GM21825 (cell line): Measurements from ENCODE around the gene FRMPD1.

Experiments
- ATAC-seq: cut with Tn5 transposase; IDR thresholded peaks from one replicate; pipeline ENCODE4 v1.9.1; 2021; ENCODE audit warnings: mild to moderate bottlenecking, moderate library complexity; ENCODE audit not compliant: unreplicated experiment

FRMPD1 gene

DNA sequence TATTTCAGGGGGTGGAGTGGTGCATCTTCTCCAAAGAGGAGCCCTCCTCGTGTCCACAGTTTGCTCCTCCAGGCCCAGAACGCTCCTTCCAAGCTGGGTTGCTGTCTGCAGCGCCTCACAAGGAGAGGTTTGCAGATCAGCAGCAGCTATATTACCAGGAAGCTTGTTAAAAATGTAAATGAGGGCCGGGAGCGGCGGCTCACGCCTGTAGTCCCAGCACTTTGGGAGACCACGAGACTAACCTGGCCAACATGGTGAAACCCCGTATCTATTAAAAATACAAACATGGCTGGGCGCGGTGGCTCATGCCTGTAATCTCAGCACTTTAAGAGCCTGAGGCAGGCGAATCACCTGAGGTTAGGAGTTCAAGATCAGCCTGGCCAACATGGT lies 25.0 kb upstream of the FRMPD1 start:
- no peak for ATAC-seq

DNA sequence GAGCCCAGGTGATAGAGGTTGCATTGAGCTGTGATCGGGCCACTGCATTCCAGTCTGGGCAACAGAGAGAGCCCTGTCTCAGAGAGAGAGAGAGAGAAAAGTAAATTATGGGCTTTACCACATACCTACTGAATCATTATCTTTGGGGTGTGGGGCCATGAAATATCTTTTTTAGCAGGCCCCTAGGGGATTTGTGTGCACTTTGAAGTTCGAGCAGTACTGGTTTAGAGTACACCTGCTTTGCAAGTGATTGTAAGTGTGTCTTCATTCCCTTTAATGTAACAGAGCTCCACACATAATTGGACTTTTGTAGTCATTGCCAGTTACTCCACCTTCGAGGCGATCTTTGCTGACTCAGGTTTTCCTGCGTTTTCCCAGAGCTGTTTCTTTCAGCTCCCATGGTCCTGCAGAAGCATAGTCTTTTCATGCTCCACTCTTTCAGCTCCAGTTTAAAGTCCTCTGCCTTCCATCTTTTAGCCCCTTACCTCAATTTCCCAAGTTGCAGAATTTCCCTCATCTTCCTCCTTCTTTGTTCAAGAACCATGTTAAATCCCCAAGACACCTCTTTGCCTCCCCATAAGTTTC lies 24.0 kb upstream of the FRMPD1 start:
- ATAC-seq: no peak

DNA sequence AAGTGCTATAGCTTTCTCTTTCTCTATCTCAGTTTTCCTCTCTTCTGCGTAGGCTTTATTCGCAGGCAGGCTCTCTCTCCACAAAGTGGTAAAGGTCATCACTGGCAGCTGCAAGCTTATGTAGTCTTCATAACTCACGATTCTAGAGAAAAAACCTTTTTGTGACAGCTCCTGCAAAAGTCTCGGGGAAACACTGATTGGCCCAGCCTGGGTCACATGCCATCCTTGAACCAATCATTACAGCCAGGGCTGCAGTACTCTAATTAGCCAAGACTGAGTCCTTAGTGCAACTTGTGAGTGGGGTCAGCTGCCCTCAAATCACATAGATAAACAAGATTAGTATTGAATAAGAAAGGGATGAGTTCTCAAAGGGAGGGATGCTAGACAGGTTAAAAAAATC lies 18.3 kb upstream of the FRMPD1 start:
- no peak for ATAC-seq

DNA sequence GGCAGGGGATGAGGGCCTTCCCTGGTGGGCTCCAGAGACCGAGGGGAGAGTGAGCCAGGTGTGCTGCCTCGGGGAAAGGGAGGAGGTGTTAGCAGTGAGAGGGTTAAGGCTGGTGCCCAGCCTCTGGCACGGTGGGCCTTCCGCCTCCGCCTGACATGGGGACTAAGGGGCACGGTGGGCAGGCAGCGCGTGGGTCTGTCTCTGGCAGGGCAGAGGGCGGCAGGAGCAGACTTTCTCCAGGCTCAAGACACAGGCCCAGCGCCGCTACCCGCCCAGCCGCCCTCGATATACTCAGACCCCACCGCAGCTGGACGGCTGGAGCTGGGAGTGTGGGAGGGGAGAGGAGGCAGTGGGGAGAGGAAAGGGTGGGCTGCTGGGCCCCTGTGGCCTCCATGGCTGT lies 14.9 kb upstream of the FRMPD1 start:
- no peak for ATAC-seq

DNA sequence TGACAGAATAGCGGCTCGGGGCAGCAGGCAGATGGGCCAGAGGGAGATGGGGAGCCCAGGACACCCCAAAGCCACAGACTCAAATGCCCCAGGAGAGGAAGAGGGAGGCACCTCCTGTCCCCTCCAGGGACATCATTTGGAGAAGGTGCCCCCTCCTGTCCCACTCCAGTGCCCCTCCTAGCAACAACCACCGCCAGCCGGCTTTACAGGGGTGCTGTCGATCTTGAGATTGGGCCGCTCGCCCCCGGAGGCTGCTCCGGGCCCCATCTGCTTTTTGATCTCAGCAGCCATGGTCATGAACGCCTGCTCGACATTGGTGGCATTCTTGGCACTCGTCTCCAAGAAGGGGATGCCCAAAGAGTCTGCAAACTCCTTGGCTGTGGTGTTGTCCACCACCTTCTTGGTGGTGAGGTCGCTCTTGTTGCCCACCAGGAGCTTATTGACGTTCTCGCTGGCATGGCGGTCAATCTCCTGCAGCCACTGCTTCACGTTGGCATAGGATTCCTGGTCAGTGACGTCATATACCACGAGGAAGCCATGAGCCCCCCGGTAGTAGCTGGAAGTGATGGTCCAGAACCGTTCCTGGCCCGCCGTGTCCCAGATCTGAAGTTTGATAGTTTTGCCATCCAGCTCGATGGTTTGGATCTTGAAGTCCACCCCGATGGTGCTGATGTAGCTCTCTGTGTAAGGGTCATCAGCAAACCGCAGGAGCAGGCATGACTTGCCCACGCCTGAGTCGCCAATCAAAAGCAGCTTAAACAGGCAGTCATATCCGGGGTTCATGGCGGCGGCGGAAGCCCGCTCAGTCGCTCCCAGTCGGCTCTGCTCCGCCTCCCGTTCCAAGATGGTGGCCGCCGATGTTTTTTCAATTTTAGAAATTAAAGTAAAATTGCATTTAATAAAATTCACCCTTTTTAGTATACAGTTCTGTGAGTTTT lies 14.0 kb upstream of the FRMPD1 start:
- no peak for ATAC-seq

DNA sequence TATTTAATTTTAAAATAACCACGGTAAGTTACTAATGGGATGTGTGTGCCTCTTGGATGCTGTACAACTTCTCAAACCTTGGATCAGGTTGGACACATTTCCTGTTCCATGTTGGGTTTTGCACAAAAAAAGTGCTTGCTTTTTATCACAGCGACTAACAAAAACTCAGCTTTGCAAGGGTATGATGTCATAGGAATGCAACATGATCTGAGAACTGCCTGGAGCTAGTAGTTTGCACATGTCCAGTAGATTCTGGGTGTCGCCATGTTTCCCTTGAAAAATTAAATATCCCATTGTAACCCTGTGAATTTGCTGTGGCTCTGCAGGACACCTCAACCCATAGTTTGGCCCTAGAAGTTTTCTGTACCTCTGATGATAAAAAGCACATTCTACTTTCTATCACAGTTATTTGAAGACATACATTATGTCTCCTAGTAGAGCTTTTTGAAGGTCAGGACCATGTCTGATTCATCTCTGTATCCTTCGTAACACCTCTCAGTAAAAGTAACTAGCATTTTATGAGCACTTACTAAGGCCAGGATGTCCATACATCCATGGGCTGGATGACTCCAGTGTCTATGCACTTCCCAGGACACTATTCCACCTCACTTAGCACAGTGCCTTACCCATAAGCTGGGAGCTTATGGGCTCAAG lies 11.5 kb upstream of the FRMPD1 start:
- ATAC-seq: no peak

DNA sequence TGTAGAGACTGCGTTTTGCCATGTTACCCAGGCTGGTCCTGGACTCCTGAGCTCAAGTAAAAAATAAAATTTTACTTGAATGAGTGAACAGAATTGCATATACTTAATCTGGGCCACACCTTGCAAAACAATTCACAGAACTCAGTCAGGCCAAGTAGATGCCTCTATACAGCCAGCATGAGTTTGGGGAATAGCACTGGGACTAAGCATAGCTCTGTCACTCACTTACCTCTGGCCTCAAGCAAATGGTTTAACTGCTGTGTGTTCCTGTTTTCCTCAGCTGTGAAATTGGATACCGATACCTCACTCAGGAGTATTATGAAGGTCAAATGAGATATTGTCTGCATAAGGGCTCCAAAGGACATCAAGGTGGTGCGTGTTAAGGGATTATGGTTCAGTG lies 10.9 kb upstream of the FRMPD1 start:
- ATAC-seq: no peak

DNA sequence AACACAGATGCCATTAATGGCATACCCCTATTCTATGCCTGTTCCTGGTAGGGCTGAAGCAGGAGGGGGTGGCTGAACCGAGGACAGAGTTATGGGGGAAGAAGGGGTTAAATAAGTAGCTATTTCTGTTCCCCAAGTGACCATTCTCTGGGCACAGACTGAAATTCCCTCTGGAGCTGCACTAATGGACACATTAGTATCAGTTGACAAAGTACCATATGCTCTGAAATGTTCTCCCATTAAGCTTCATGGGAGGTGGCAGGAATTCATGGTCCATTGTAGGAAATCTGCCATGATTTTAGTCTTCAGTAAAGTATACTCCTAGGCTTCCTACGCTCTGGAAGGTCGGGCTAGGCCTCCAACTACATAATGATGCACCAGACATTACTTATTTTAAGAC lies 10.5 kb upstream of the FRMPD1 start:
- ATAC-seq: no peak

DNA sequence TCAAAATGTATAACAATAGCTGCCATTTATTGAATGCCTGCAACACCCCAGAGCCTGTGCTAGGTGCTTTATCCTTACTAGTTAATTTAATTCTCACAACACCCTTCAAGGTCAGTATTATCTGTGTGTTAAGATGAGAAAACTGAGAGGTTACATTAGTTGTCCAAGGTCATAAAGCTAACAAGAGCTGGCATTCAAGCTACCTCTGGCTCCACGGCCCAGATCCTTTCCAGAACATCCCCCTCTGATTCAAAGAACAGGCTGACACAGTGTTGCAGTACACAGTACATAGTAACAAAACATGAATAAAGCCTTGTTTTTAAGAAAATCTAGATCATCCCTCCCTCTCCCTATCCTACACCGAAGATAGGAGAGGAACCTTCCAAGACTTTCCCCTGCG lies 9.4 kb upstream of the FRMPD1 start:
- ATAC-seq: no peak

DNA sequence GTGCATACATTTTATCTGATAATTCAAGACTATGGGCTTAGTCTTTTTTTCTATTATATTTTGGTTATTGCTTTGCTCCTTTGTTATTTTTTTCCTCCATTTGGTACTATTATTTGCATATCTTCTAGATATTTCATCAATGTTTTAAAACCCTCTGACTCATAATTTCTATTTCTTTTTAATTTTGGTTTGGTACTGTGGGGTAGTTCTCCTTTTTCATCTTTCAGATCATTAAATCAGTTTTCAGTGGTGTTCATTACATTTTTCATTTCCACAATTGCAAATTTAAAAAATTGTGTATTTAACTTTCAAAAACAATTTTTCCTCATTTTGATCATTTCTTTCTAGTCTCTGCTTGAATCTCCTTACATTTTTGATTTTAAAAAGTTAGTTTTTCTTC lies 7.5 kb upstream of the FRMPD1 start:
- no peak for ATAC-seq

DNA sequence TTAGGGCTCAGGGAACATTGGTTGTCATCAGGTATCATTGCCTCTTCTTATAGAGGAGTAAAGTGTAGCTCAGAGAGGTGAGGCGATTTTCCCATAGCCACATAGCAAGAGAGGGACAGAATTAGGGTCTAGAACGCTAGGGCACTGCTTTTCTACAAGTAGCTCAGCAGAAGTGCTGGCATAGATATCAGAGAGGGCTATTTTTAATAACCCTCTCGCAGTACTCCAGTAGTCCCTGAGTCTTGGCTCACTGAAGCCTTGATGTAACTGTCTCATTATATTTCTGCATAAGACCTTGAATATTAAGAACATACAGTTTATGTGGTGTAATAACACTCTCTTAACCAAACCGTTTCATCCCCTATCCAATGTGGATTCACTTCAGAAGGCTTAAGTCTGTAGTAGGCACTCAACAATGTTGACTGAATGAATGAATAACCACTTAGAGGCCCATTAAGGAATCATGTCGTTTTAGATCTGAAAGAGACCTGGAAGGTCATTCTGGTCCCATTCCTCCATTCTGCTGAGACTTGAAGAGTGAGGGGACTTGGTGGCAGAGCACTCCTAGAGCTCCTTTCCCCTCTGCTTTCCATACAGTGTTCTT lies 4.7 kb upstream of the FRMPD1 start:
- no peak for ATAC-seq

DNA sequence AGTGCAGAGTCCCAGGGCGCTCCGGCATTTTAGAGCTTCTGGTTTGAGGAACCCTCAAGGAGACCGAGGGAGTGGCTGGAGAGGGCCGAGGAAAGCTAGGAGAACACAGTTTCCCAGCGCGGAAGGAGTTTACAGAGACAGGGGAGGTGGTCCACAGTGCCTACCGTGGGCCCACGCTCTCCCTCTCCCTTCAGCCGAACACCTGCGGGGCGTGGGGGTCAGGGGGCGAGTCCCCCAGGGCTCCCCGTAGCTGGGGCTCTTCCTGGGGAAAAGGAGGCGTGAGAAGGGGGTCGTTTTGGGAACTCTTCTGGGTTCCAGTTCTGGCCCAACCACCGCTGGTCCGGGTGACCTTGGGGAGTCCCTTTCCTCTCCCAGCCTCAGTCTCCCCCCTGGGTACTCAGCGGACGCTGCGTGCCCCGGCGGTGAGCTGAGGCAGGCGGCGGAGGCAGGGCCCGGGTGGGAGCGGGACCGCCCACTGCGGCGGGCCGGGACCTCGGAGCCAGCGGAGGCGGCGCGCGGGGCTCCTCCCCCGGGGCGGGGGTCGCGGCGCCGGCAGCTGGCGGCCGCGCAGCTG lies 368 bp upstream of the FRMPD1 start:
- ATAC-seq: no peak

DNA sequence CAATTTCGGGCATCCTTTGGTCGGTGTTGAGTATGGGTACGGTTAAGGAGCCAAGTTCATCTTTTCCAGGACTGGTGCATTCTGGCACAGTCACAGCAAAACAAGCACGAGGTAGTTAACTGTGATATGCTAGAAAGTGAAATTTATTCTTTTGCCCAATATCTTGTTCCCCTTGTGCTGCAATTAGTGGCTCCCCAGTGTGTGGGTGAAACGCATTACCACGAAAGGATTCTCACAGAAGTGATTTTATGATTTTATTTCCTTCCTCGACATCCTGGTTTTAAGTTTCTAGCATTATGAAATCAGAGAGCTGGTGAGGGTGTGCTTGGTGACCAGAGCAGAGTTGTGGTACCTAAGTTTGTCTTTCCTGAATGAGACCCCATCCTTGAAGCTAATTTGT lies 1.5 kb downstream of the FRMPD1 start:
- ATAC-seq: no peak

DNA sequence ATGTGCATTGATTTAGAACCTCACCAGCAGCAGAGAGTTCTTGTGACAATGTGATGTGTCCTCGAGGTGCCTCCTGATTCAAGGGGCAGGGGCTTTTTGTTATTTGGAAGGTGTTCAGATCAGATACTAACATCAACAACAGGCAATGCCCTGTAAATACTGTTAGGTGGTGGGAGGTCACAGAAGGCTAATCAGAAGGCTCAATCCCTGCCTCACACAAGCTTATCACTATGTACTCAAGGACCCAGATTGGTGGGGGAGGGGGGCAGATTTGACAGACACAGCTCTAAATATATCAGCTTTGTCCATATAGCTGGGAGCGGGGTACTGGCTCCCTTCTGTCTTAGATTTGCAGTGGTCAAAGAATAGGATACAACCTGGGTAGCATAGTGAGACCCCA lies 2.6 kb downstream of the FRMPD1 start:
- no peak for ATAC-seq

DNA sequence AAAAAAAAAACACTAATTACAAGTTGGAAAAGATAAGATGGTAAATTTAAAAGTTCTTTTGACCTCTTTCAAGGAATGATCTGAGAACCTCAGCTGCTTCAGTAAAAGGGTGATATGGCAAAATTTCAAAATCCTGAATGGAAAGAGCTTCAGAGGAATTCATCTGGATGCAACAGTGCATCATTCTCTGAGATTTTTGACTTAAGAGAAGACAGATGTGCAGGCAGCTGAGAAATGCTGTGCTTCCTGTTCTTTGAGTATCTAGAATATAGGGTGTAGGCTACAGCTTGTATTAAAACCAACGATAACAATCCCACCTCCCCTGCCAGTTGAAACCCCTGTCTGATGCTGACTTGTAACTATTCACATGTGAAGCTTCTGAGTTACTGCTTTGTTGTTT lies 6.2 kb downstream of the FRMPD1 start:
- no peak for ATAC-seq

DNA sequence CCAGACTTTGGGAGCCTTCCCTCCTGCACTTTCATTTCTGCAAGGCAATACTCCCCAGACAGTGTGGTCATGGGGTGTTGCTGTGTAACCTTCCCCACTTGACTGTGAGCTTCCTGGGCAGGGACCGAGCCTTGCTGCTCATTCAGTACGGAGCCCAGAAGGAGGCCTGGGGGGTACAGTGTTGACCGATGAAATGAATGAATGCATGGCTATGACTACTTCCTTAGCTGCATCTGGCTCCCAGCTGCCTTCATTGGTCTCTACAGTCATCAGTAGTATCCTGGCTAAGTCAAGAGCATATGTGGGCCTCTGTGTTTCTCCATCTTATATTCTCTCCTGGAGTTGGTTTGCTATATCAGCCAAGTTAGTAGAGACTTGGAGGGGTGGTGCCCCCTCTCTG lies 9.9 kb downstream of the FRMPD1 start:
- ATAC-seq: no peak

DNA sequence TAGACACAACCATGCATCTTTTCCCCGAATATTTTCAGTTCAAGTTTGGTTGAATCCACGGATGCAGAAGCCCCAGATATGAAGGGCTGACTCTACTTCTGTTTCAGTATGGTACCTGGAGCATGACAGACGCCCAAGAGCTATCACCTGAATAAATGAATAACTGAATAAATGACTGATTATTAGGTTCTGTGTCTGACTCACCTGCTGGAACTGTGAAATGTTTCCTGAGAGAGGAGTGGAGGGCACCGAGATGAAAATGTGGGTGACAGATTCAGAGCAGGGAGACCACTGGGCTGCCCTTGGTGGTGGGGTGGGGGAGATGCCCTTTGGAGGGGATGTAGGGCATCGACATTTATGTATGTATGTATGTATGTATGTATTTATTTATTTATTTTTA lies 13.2 kb downstream of the FRMPD1 start:
- no peak for ATAC-seq

DNA sequence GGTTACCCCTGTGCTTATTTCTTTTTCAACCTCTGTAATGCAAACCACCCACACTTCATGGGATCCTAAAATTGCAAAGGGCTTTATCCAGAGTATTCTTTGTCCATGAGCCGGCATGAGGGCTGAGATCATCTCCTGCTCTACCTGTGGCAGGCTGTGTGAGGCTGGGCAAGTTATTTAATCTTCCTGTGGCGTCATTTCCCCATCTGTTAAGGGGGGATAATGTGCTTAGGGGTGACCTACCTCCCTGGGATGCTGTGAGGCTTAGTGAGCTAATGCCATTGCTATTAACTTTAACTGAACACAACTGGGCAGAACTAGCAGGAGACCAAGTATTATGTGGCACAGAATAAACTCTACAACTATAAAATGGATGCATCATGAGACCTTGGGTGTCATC lies 17.0 kb downstream of the FRMPD1 start:
- no peak for ATAC-seq

DNA sequence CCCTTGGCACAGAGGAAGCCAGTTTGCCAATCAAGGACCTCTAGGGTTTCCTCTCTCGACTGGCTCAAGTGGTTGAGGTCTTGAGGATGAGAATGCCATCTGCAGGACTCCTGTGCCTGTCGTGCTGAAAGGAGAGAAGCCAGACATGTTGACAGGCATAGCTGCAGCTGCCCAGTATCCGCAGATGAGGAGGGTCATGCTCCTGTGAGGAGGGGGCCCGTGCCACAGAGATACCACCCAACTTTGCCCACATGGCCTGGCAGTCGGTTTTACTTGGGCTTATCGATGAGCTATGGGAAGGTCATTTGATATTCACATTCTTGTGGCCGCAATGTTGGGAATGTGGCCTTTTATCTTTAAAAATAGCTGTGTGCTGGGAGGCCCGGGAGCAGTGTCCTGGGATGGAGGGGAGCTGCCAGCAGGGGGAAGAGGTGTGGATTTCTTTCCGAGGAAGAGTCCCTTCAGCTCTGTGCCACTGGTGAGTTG lies 17.4 kb downstream of the FRMPD1 start:
- ATAC-seq: no peak

DNA sequence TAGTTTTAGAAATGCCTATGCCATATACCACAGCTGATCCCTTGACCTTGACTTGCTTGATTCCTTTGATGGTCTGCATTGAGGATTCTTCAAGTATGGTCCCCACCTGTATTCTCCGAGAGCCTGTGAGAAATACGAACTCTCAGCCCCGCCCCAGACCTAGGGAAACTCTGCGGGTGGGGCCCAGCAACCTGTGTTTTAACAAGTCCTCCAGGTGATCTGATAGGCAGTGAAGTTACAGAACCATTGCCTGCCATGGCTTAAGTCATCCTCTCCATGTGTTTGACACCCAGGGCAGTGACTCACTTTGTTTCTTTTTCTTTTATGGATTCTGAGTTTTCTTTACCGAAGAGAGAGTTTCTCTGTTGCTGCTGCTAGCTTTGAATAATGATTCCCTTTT lies 18.5 kb downstream of the FRMPD1 start:
- ATAC-seq: no peak

DNA sequence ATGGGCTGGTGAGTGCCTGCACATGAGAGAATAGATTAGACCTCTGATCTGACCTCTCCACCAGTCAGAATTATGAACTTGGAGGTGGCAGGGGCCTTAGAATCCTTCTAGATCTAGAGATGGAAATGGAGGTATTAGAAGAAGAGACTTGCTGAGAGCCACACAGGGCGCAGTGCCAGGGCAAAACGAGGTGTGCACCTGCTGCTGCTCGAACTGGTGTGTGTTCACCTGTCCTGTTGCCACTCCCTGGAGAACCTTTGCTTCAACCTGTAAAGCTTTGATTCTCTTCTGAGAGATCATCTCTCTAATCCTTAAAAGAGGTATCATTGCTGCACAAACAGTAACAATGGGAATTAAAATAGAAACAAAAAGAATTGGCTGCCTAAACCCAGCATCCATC lies 24.9 kb downstream of the FRMPD1 start:
- no peak for ATAC-seq
